HL-60 (cell line): ENCODE measurements around the gene NEGR1.

Source experiments
- GABPA ChIP-seq: IDR thresholded peaks from 2 replicates; pipeline ENCODE4 v1.6.1; 2012; ENCODE audit warnings: low read depth
- POLR2AphosphoS5 ChIP-seq: IDR thresholded peaks from 2 replicates; pipeline ENCODE4 v1.6.1; 2012; ENCODE audit warnings: low read depth
- SPI1 ChIP-seq: IDR thresholded peaks from 2 replicates; pipeline ENCODE4 v1.6.1; 2012; ENCODE audit warnings: low read depth, mild to moderate bottlenecking, borderline replicate concordance
- TF ChIP-seq, protein P1 (sequence below): IDR thresholded peaks from 2 replicates; pipeline ENCODE4 v1.6.1; 2012; ENCODE audit warnings: low read depth; ENCODE audit not compliant: insufficient replicate concordance
- TF ChIP-seq, protein P2 (sequence below): IDR thresholded peaks from one replicate; pipeline ENCODE4 v1.5.1; 2011; ENCODE audit warnings: low read length, control low read depth, inconsistent platforms; ENCODE audit not compliant: insufficient read depth

DNA sequence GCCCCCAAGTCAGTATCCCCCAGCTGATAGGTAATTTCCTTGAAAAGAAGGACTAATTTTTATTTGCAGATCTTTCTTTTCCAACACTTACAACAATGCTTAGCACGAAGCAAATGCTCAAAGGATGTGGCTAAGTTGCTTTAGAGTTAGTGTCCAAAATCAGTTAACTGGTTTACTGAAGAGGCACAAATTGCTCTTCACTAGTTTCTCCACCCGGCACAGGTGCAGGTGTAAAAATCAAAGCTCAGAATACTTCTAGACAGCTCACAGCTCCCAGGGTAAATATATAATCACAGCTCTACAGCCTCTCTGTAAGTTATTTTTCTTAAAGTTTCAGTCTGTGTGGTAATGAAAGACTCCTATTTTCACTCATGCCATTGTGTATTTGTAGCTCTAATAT, 361.8 kb downstream of the NEGR1 start:
- TF ChIP-seq GABPA (no peak), POLR2AphosphoS5 (no peak), SPI1 (no peak)
- TF ChIP-seq, protein P1, sequence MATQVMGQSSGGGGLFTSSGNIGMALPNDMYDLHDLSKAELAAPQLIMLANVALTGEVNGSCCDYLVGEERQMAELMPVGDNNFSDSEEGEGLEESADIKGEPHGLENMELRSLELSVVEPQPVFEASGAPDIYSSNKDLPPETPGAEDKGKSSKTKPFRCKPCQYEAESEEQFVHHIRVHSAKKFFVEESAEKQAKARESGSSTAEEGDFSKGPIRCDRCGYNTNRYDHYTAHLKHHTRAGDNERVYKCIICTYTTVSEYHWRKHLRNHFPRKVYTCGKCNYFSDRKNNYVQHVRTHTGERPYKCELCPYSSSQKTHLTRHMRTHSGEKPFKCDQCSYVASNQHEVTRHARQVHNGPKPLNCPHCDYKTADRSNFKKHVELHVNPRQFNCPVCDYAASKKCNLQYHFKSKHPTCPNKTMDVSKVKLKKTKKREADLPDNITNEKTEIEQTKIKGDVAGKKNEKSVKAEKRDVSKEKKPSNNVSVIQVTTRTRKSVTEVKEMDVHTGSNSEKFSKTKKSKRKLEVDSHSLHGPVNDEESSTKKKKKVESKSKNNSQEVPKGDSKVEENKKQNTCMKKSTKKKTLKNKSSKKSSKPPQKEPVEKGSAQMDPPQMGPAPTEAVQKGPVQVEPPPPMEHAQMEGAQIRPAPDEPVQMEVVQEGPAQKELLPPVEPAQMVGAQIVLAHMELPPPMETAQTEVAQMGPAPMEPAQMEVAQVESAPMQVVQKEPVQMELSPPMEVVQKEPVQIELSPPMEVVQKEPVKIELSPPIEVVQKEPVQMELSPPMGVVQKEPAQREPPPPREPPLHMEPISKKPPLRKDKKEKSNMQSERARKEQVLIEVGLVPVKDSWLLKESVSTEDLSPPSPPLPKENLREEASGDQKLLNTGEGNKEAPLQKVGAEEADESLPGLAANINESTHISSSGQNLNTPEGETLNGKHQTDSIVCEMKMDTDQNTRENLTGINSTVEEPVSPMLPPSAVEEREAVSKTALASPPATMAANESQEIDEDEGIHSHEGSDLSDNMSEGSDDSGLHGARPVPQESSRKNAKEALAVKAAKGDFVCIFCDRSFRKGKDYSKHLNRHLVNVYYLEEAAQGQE, result no peak
- TF ChIP-seq, protein P2, sequence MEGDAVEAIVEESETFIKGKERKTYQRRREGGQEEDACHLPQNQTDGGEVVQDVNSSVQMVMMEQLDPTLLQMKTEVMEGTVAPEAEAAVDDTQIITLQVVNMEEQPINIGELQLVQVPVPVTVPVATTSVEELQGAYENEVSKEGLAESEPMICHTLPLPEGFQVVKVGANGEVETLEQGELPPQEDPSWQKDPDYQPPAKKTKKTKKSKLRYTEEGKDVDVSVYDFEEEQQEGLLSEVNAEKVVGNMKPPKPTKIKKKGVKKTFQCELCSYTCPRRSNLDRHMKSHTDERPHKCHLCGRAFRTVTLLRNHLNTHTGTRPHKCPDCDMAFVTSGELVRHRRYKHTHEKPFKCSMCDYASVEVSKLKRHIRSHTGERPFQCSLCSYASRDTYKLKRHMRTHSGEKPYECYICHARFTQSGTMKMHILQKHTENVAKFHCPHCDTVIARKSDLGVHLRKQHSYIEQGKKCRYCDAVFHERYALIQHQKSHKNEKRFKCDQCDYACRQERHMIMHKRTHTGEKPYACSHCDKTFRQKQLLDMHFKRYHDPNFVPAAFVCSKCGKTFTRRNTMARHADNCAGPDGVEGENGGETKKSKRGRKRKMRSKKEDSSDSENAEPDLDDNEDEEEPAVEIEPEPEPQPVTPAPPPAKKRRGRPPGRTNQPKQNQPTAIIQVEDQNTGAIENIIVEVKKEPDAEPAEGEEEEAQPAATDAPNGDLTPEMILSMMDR, result no peak
